HEK293 (cell line): ENCODE results near the gene HINFP.

Source experiments
- CTCF ChIA-PET: fragments of 350-600 bp; formaldehyde crosslinking; extraction: SDS; loops from one replicate; lab custom pipeline; 2021; ENCODE audit warnings: antibody characterized with exemption; lab: Yijun Ruan, JAX
- POLR2A ChIA-PET: fragments of 300-600 bp; formaldehyde crosslinking; extraction: SDS; loops from one replicate; lab custom pipeline; 2020; ENCODE audit warnings: antibody characterized with exemption, inconsistent platforms; lab: Yijun Ruan, JAX
- H3K27ac ChIP-seq: fragments of 200-500 bp; sonication (Bioruptor generic); 2 replicates; pipeline ENCODE4 v1.5.1; 2014; ENCODE audit warnings: low read depth, low read length, control low read depth, inconsistent platforms; ENCODE audit errors: extremely low read depth
- H3K36me3 ChIP-seq, 2 experiments: fragments of 200-500 bp in 1 of 2; sonication (Bioruptor generic) in 1 of 2; 1 replicate in 1 of 2; 2 replicates in 1 of 2; pipeline ENCODE4 v1.5.1; 2014 to 2017; ENCODE audit warnings: inconsistent platforms in 2 of 2, low read length in 2 of 2; ENCODE audit not compliant: control insufficient read depth in 2 of 2, insufficient read depth in 1 of 2
- H3K4me1 ChIP-seq: fragments of 200-500 bp; sonication (Bioruptor generic); 2 replicates; pipeline ENCODE4 v1.5.1; 2014; ENCODE audit warnings: mild to moderate bottlenecking, low read length, inconsistent platforms; ENCODE audit not compliant: control insufficient read depth, insufficient read depth
- H3K4me3 ChIP-seq: 2 replicates; pipeline ENCODE4 v1.5.1; 2011; ENCODE audit warnings: low read depth, mild to moderate bottlenecking, control low read depth, low read length, moderate library complexity
- H3K9me3 ChIP-seq: fragments of 200-500 bp; sonication (Bioruptor generic); 2 replicates; pipeline ENCODE4 v1.5.1; 2014; ENCODE audit warnings: low read depth, low read length, inconsistent platforms; ENCODE audit not compliant: control insufficient read depth, insufficient read depth
- BCL11B ChIP-seq: fragments of 450-650 bp; formaldehyde crosslinking; IDR thresholded peaks from 2 replicates; pipeline ENCODE4 v1.5.1; 2016; ENCODE audit warnings: low read depth, missing biosample characterization, missing genetic modification characterization
- EGR2 ChIP-seq: fragments of 450-650 bp; formaldehyde crosslinking; IDR thresholded peaks from 2 replicates; pipeline ENCODE4 v1.5.1; 2016; ENCODE audit warnings: low read depth, missing biosample characterization, missing genetic modification characterization
- FEZF1 ChIP-seq: fragments of 450-650 bp; formaldehyde crosslinking; IDR thresholded peaks from 2 replicates; pipeline ENCODE4 v1.5.1; 2016; ENCODE audit warnings: missing biosample characterization, missing genetic modification characterization
- MEIS1 ChIP-seq: sonication (generic); formaldehyde crosslinking; IDR thresholded peaks from 2 replicates; pipeline ENCODE4 v1.8.1; 2022; ENCODE audit warnings: missing genetic modification reagents, mild to moderate bottlenecking, borderline replicate concordance
- PRDM1 ChIP-seq: fragments of 450-650 bp; formaldehyde crosslinking; IDR thresholded peaks from 2 replicates; pipeline ENCODE4; 2016; ENCODE audit warnings: missing biosample characterization, missing genetic modification characterization
- ZBTB20 ChIP-seq: fragments of 450-650 bp; formaldehyde crosslinking; IDR thresholded peaks from 2 replicates; pipeline ENCODE4 v1.5.1; 2016; ENCODE audit warnings: missing biosample characterization, missing genetic modification characterization
- ZNF138 ChIP-seq: fragments of 450-650 bp; formaldehyde crosslinking; IDR thresholded peaks from 2 replicates; pipeline ENCODE4 v1.5.1; 2016; ENCODE audit warnings: missing biosample characterization, missing genetic modification characterization, borderline replicate concordance
- ZNF146 ChIP-seq: fragments of 450-650 bp; formaldehyde crosslinking; IDR thresholded peaks from 2 replicates; pipeline ENCODE4 v1.5.1; 2016; ENCODE audit warnings: missing biosample characterization, missing genetic modification characterization
- ZNF747 ChIP-seq: fragments of 450-650 bp; formaldehyde crosslinking; IDR thresholded peaks from 2 replicates; pipeline ENCODE4 v1.5.1; 2016; ENCODE audit warnings: missing biosample characterization, missing genetic modification characterization
- ZSCAN30 ChIP-seq: fragments of 450-650 bp; IDR thresholded peaks from 2 replicates; pipeline ENCODE4 v1.5.1; 2018; ENCODE audit warnings: missing biosample characterization, mild to moderate bottlenecking, missing genetic modification characterization, moderate library complexity
- ZXDB ChIP-seq: fragments of 450-650 bp; formaldehyde crosslinking; IDR thresholded peaks from 2 replicates; pipeline ENCODE4 v1.5.1; 2016; ENCODE audit warnings: missing biosample characterization, missing genetic modification characterization
- TF ChIP-seq, protein P1 (sequence below): fragments of 450-650 bp; formaldehyde crosslinking; IDR thresholded peaks from 2 replicates; pipeline ENCODE4 v1.5.1; 2016; ENCODE audit warnings: missing biosample characterization, missing genetic modification characterization
- TF ChIP-seq, protein P2 (sequence below): fragments of 450-650 bp; formaldehyde crosslinking; IDR thresholded peaks from 2 replicates; pipeline ENCODE4 v1.5.1; 2016; ENCODE audit warnings: missing biosample characterization, missing genetic modification characterization
- TF ChIP-seq, protein P3 (sequence below): fragments of 450-650 bp; formaldehyde crosslinking; IDR thresholded peaks from 2 replicates; pipeline ENCODE4 v1.5.1; 2016; ENCODE audit warnings: missing biosample characterization, missing genetic modification characterization
- TF ChIP-seq, protein P4 (sequence below): fragments of 450-650 bp; formaldehyde crosslinking; conservative IDR thresholded peaks from 2 replicates; pipeline ENCODE4 v1.5.1; 2016; ENCODE audit warnings: low read depth, missing biosample characterization, missing genetic modification characterization
- TF ChIP-seq, protein P5 (sequence below): fragments of 450-650 bp; formaldehyde crosslinking; IDR thresholded peaks from 2 replicates; pipeline ENCODE4 v1.5.1; 2016; ENCODE audit warnings: missing biosample characterization, missing genetic modification characterization, low read depth
- TF ChIP-seq, protein P6 (sequence below): fragments of 450-650 bp; formaldehyde crosslinking; optimal IDR thresholded peaks from 2 replicates; pipeline ENCODE3; 2016; ENCODE audit warnings: missing biosample characterization, mild to moderate bottlenecking, missing genetic modification characterization

The HINFP gene

DNA sequence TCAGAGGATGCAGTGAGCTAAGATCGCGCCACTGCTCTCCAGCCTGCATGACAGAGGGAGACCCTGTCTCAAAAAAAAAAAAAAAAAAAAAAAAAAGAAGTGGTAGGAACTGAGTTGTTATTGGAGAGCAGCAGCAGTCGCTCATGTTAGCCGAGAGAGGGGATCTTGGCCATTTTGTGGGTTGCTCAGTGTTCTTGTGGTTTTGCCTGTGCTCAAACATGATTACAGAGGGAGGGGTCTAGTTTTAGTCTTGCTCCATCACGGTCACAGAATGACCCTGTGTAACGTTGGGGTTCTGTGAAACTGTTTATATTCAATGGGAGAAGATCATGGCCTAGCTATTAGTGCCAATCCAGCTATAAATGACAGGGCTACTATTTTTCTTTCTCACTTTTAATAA, 21.7 kb upstream of the HINFP start:
- Histone ChIP-seq H3K36me3 (peaks cover 0 to 32% of the 10 kb centered on the region in 2 experiments; a peak in 1 of 3 replicates), H3K27ac (no peak overlapping the region), H3K4me1 (no peaks in the 10 kb centered on the region), H3K9me3 (no peaks in the 10 kb centered on the region), H3K4me3 (no peak overlapping the region)
- TF ChIP-seq FEZF1 (tag by site-specific recombination) (no peak), BCL11B (tag by site-specific recombination) (no peak), MEIS1 (CRISPR knock-in tag) (no peak), ZSCAN30 (tag by site-specific recombination) (no peak), EGR2 (tag by site-specific recombination) (no peak), ZXDB (tag by site-specific recombination) (no peak), PRDM1 (tag by site-specific recombination) (no peak), ZNF138 (tag by site-specific recombination) (no peak), ZBTB20 (tag by site-specific recombination) (no peak), ZNF747 (tag by site-specific recombination) (no peak), ZNF146 (tag by site-specific recombination) (no peak)
- TF ChIP-seq, protein P1, sequence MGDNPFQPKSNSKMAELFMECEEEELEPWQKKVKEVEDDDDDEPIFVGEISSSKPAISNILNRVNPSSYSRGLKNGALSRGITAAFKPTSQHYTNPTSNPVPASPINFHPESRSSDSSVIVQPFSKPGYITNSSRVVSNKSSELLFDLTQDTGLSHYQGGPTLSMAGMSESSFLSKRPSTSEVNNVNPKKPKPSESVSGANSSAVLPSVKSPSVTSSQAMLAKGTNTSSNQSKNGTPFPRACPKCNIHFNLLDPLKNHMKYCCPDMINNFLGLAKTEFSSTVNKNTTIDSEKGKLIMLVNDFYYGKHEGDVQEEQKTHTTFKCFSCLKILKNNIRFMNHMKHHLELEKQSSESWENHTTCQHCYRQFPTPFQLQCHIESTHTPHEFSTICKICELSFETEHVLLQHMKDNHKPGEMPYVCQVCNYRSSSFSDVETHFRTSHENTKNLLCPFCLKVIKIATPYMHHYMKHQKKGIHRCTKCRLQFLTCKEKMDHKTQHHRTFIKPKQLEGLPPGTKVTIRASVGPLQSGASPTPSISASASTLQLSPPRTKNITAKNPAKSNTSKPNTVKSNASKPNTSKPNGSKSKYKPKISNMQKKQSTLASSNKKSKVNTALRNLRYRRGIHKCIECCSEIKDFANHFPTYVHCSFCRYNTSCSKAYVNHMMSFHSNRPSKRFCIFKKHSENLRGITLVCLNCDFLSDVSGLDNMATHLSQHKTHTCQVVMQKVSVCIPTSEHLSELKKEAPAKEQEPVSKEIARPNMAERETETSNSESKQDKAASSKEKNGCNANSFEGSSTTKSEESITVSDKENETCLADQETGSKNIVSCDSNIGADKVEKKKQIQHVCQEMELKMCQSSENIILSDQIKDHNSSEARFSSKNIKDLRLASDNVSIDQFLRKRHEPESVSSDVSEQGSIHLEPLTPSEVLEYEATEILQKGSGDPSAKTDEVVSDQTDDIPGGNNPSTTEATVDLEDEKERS = no peak
- TF ChIP-seq, protein P2, sequence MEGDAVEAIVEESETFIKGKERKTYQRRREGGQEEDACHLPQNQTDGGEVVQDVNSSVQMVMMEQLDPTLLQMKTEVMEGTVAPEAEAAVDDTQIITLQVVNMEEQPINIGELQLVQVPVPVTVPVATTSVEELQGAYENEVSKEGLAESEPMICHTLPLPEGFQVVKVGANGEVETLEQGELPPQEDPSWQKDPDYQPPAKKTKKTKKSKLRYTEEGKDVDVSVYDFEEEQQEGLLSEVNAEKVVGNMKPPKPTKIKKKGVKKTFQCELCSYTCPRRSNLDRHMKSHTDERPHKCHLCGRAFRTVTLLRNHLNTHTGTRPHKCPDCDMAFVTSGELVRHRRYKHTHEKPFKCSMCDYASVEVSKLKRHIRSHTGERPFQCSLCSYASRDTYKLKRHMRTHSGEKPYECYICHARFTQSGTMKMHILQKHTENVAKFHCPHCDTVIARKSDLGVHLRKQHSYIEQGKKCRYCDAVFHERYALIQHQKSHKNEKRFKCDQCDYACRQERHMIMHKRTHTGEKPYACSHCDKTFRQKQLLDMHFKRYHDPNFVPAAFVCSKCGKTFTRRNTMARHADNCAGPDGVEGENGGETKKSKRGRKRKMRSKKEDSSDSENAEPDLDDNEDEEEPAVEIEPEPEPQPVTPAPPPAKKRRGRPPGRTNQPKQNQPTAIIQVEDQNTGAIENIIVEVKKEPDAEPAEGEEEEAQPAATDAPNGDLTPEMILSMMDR (tag by site-specific recombination) = no peak
- TF ChIP-seq, protein P3, sequence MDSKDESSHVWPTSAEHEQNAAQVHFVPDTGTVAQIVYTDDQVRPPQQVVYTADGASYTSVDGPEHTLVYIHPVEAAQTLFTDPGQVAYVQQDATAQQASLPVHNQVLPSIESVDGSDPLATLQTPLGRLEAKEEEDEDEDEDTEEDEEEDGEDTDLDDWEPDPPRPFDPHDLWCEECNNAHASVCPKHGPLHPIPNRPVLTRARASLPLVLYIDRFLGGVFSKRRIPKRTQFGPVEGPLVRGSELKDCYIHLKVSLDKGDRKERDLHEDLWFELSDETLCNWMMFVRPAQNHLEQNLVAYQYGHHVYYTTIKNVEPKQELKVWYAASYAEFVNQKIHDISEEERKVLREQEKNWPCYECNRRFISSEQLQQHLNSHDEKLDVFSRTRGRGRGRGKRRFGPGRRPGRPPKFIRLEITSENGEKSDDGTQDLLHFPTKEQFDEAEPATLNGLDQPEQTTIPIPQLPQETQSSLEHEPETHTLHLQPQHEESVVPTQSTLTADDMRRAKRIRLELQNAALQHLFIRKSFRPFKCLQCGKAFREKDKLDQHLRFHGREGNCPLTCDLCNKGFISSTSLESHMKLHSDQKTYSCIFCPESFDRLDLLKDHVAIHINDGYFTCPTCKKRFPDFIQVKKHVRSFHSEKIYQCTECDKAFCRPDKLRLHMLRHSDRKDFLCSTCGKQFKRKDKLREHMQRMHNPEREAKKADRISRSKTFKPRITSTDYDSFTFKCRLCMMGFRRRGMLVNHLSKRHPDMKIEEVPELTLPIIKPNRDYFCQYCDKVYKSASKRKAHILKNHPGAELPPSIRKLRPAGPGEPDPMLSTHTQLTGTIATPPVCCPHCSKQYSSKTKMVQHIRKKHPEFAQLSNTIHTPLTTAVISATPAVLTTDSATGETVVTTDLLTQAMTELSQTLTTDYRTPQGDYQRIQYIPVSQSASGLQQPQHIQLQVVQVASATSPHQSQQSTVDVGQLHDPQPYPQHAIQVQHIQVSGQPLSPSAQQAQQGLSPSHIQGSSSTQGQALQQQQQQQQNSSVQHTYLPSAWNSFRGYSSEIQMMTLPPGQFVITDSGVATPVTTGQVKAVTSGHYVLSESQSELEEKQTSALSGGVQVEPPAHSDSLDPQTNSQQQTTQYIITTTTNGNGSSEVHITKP (tag by site-specific recombination) = no peak
- TF ChIP-seq, protein P4, sequence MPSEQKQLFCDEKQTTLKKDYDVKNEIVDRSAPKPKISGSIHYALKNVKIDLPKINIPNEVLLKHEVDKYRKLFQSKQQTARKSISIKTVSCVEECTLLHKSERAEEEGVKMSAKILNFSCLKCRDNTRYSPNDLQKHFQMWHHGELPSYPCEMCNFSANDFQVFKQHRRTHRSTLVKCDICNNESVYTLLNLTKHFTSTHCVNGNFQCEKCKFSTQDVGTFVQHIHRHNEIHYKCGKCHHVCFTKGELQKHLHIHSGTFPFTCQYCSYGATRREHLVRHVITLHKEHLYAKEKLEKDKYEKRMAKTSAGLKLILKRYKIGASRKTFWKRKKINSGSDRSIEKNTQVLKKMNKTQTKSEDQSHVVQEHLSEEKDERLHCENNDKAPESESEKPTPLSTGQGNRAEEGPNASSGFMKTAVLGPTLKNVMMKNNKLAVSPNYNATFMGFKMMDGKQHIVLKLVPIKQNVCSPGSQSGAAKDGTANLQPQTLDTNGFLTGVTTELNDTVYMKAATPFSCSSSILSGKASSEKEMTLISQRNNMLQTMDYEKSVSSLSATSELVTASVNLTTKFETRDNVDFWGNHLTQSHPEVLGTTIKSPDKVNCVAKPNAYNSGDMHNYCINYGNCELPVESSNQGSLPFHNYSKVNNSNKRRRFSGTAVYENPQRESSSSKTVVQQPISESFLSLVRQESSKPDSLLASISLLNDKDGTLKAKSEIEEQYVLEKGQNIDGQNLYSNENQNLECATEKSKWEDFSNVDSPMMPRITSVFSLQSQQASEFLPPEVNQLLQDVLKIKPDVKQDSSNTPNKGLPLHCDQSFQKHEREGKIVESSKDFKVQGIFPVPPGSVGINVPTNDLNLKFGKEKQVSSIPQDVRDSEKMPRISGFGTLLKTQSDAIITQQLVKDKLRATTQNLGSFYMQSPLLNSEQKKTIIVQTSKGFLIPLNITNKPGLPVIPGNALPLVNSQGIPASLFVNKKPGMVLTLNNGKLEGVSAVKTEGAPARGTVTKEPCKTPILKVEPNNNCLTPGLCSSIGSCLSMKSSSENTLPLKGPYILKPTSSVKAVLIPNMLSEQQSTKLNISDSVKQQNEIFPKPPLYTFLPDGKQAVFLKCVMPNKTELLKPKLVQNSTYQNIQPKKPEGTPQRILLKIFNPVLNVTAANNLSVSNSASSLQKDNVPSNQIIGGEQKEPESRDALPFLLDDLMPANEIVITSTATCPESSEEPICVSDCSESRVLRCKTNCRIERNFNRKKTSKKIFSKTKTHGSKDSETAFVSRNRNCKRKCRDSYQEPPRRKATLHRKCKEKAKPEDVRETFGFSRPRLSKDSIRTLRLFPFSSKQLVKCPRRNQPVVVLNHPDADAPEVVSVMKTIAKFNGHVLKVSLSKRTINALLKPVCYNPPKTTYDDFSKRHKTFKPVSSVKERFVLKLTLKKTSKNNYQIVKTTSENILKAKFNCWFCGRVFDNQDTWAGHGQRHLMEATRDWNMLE (tag by site-specific recombination) = no peak
- TF ChIP-seq, protein P5, sequence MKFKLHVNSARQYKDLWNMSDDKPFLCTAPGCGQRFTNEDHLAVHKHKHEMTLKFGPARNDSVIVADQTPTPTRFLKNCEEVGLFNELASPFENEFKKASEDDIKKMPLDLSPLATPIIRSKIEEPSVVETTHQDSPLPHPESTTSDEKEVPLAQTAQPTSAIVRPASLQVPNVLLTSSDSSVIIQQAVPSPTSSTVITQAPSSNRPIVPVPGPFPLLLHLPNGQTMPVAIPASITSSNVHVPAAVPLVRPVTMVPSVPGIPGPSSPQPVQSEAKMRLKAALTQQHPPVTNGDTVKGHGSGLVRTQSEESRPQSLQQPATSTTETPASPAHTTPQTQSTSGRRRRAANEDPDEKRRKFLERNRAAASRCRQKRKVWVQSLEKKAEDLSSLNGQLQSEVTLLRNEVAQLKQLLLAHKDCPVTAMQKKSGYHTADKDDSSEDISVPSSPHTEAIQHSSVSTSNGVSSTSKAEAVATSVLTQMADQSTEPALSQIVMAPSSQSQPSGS (tag by site-specific recombination) = no peak
- TF ChIP-seq, protein P6, sequence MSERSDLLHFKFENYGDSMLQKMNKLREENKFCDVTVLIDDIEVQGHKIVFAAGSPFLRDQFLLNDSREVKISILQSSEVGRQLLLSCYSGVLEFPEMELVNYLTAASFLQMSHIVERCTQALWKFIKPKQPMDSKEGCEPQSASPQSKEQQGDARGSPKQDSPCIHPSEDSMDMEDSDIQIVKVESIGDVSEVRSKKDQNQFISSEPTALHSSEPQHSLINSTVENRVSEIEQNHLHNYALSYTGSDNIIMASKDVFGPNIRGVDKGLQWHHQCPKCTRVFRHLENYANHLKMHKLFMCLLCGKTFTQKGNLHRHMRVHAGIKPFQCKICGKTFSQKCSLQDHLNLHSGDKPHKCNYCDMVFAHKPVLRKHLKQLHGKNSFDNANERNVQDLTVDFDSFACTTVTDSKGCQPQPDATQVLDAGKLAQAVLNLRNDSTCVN (tag by site-specific recombination) = no peak
- CTCF ChIA-PET = interaction anchor here (0.6 to 2.0 kb wide), 9 partner anchors 9 to 273 kb away, joined by 3 to 7 read pairs (median 4); partner anchors contain the start of gene VPS11
- POLR2A ChIA-PET = no interaction called here
